ENCODE data around the gene SYT2. TPM values are rescaled to one million over a fixed set of nuclear protein-coding genes. Genes with fewer than 3 reads are reported as not detected.
"Not testable (repeated sequence)": the region's sequence is repeated elsewhere in the genome, so short reads cannot be mapped to it uniquely, and the experiment has no call there.

Gene SYT2
- total and polyA plus RNA-seq, 2 donors (not counting 1 experiment from before 2014, with no cell fraction given), result 0.03 TPM; not detected in 1

DNA sequence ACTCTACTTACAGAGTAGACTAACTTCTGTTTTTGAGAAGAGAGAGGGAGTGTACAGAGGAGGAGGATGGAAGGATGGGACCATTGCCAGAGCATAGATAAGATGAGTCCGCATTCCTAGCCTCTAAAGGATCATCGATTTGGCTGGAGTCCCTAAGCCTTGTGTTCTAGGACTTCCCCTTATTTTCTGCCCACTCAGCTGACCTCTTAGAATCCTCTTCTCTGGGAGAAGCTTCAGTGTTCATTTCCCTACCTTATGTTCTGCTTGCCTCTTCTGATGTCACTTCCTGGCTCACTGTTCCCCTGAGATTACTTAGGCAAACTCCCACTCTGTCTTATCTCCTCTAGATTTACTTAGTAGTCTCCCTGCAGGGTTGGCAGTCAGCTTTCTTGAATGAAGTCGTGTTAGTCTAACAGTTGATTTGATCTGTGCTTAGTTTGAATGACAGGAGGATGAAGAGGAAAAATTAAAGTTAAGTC is 156.7 kb downstream of the SYT2 start:
- Histone ChIP-seq H3K4me2 (ENCODE audit: extremely low read depth, insufficient read depth, low read length) (no peak overlapping the region), H3K27ac (ENCODE audit: insufficient read depth, low read length) (no peak overlapping the region), H3K9me3 (ENCODE audit: control insufficient read depth, insufficient read depth, low read depth, low read length) (no peaks in the 10 kb centered on the region), H2AFZ (ENCODE audit: low read length) (no peak overlapping the region), H3K4me3 (replicated peaks in 1 of 4; ENCODE audit: control extremely low read depth in 1 of 4, insufficient read depth in 1 of 4, low read depth in 3 of 4, low read length in 4 of 4) (no peak overlapping the region), H3K36me3 (ENCODE audit: control insufficient read depth, insufficient read depth, low read length) (no peaks in the 10 kb centered on the region), H4K20me1 (ENCODE audit: control insufficient read depth, extremely low read depth, insufficient read depth, low read length) (no peaks in the 10 kb centered on the region), H3K4me1 (ENCODE audit: control insufficient read depth, extremely low read depth, insufficient read depth, low read length) (no peaks in the 10 kb centered on the region), H3K79me2 (ENCODE audit: control insufficient read depth, insufficient read depth, low read length) (no peaks in the 10 kb centered on the region), H3K27me3 (ENCODE audit: control insufficient read depth, insufficient read depth, low read length) (no peaks in the 10 kb centered on the region), H3K9ac (ENCODE audit: insufficient read depth, low read length) (no peak overlapping the region)
- TF ChIP-seq, protein P1, sequence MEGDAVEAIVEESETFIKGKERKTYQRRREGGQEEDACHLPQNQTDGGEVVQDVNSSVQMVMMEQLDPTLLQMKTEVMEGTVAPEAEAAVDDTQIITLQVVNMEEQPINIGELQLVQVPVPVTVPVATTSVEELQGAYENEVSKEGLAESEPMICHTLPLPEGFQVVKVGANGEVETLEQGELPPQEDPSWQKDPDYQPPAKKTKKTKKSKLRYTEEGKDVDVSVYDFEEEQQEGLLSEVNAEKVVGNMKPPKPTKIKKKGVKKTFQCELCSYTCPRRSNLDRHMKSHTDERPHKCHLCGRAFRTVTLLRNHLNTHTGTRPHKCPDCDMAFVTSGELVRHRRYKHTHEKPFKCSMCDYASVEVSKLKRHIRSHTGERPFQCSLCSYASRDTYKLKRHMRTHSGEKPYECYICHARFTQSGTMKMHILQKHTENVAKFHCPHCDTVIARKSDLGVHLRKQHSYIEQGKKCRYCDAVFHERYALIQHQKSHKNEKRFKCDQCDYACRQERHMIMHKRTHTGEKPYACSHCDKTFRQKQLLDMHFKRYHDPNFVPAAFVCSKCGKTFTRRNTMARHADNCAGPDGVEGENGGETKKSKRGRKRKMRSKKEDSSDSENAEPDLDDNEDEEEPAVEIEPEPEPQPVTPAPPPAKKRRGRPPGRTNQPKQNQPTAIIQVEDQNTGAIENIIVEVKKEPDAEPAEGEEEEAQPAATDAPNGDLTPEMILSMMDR (conservative IDR thresholded peaks at IDR 0.05 in 1 of 2, IDR thresholded peaks at IDR 0.05 in 1 of 2; ENCODE audit: low read depth in 1 of 2, low read length in 2 of 2), result no peak
- no peak for TF ChIP-seq EZH2 (IDR thresholded peaks at IDR 0.05; ENCODE audit: low read length, missing control alignments)
- peak in 1 of 2 donors; percentile 35 for DNase-seq (ENCODE audit: low read depth in 2 of 2)

DNA sequence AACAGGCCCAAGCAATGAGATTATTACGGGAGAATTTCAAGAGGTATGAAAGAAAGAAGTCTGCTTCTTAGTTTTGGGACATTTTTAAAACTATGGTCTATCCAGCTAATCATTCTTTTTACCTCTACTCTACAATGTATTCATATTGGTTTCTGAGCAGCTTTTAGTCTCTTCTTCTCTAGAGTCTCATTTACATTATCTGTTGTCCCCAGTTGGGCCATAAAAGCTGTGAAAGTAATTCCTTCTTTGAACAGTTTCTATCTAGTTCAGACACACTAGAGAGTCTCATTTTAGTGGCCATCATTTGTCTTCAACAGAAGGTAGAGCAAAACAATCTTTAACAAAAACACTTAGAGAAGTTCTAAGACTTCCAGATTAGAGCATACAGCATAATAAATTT is 157.2 kb downstream of the SYT2 start:
- not testable (repeated sequence) for H3K4me2 ChIP-seq (ENCODE audit: extremely low read depth, insufficient read depth, low read length); H3K27me3 ChIP-seq (ENCODE audit: control insufficient read depth, insufficient read depth, low read length); H3K4me1 ChIP-seq (ENCODE audit: control insufficient read depth, extremely low read depth, insufficient read depth, low read length); DNase-seq (ENCODE audit: low read depth in 2 of 2); H3K27ac ChIP-seq (ENCODE audit: insufficient read depth, low read length); H3K36me3 ChIP-seq (ENCODE audit: control insufficient read depth, insufficient read depth, low read length); H3K9me3 ChIP-seq (ENCODE audit: control insufficient read depth, insufficient read depth, low read depth, low read length); H3K79me2 ChIP-seq (ENCODE audit: control insufficient read depth, insufficient read depth, low read length); H3K9ac ChIP-seq (ENCODE audit: insufficient read depth, low read length); H2AFZ ChIP-seq (ENCODE audit: low read length); H4K20me1 ChIP-seq (ENCODE audit: control insufficient read depth, extremely low read depth, insufficient read depth, low read length); H3K4me3 ChIP-seq (replicated peaks in 1 of 4; ENCODE audit: control extremely low read depth in 1 of 4, insufficient read depth in 1 of 4, low read depth in 3 of 4, low read length in 4 of 4)

DNA sequence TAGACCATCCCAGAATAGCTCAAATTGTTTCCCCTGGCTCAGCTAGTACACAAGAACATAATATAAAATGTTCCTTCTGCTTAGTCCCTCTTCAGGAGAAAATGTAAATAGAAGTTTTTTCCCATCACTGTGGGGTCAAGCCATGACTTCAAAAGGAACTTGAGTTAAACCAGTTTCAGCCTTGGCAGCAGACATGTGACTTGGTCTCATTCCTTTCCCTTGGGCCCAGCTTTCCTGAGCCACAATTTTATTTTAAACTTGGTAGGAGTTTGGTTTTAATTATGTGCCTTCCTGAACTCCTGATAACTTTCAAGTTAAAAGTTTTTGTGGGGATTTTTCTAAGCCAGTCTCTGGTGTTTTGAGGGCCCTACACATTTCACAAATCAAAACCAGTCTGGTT is 157.6 kb downstream of the SYT2 start:
- DNase-seq (ENCODE audit: low read depth in 2 of 2); H3K4me1 ChIP-seq (ENCODE audit: control insufficient read depth, extremely low read depth, insufficient read depth, low read length); H3K4me2 ChIP-seq (ENCODE audit: extremely low read depth, insufficient read depth, low read length); H3K79me2 ChIP-seq (ENCODE audit: control insufficient read depth, insufficient read depth, low read length); H3K36me3 ChIP-seq (ENCODE audit: control insufficient read depth, insufficient read depth, low read length); H2AFZ ChIP-seq (ENCODE audit: low read length); H3K9ac ChIP-seq (ENCODE audit: insufficient read depth, low read length); H4K20me1 ChIP-seq (ENCODE audit: control insufficient read depth, extremely low read depth, insufficient read depth, low read length); H3K27me3 ChIP-seq (ENCODE audit: control insufficient read depth, insufficient read depth, low read length); H3K4me3 ChIP-seq (replicated peaks in 1 of 4; ENCODE audit: control extremely low read depth in 1 of 4, insufficient read depth in 1 of 4, low read depth in 3 of 4, low read length in 4 of 4); H3K27ac ChIP-seq (ENCODE audit: insufficient read depth, low read length); H3K9me3 ChIP-seq (ENCODE audit: control insufficient read depth, insufficient read depth, low read depth, low read length): not testable (repeated sequence)

DNA sequence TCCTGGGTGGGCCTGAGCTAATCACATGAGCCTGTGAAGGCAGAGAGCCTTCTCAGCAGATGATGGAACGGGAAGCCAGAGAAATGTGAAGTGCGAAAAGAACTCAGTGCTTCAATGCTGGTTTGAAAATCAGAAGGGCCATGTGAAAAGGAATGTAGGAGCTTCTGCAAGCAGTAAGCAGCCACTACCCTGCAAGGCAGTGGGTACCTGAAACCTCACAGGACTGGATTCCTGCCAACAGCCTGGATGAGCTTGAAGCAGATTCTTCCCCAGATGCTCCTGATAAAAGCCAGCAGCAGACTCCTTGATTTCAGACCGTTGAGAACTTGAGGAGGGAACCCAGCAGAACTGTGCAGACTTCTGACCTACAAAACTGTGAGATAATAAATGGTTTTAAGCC is 158.6 kb downstream of the SYT2 start:
- no peak overlapping the region for H3K4me3 ChIP-seq (replicated peaks in 1 of 4; ENCODE audit: control extremely low read depth in 1 of 4, insufficient read depth in 1 of 4, low read depth in 3 of 4, low read length in 4 of 4)
- H3K79me2 ChIP-seq (ENCODE audit: control insufficient read depth, insufficient read depth, low read length), result no peaks in the 10 kb centered on the region
- H2AFZ ChIP-seq (ENCODE audit: low read length), result no peak overlapping the region
- no peaks in the 10 kb centered on the region for H4K20me1 ChIP-seq (ENCODE audit: control insufficient read depth, extremely low read depth, insufficient read depth, low read length)
- TF ChIP-seq EZH2 (IDR thresholded peaks at IDR 0.05; ENCODE audit: low read length, missing control alignments), result no peak
- TF ChIP-seq, protein P1 (conservative IDR thresholded peaks at IDR 0.05 in 1 of 2, IDR thresholded peaks at IDR 0.05 in 1 of 2; ENCODE audit: low read depth in 1 of 2, low read length in 2 of 2), result no peak
- H3K4me1 ChIP-seq (ENCODE audit: control insufficient read depth, extremely low read depth, insufficient read depth, low read length), result no peaks in the 10 kb centered on the region
- no peak overlapping the region for H3K27ac ChIP-seq (ENCODE audit: insufficient read depth, low read length)
- H3K36me3 ChIP-seq (ENCODE audit: control insufficient read depth, insufficient read depth, low read length), result no peaks in the 10 kb centered on the region
- no peak overlapping the region for H3K4me2 ChIP-seq (ENCODE audit: extremely low read depth, insufficient read depth, low read length)
- no peaks in the 10 kb centered on the region for H3K9me3 ChIP-seq (ENCODE audit: control insufficient read depth, insufficient read depth, low read depth, low read length)
- H3K9ac ChIP-seq (ENCODE audit: insufficient read depth, low read length), result no peak overlapping the region
- DNase-seq (ENCODE audit: low read depth in 2 of 2), result no peak
- H3K27me3 ChIP-seq (ENCODE audit: control insufficient read depth, insufficient read depth, low read length), result no peaks in the 10 kb centered on the region

DNA sequence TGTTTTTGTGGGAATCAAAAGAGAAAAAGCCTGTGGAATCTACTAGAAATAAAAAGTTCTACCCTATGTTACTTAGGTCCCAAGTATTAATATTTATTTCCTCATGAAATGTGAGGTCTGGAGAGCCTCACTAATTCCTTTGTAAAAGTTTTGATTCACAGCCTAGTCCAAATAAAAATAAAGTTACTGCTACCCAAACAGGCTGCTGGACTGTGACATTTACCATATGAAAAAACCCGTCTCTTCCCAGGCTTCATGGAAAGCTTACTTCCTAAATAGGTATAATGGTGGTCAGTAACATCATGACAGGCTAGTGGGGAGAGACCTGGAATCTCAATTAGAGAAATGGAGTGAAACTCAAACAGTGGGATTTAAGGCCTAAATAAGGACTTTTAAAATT is 160.2 kb downstream of the SYT2 start:
- H3K9me3 ChIP-seq (ENCODE audit: control insufficient read depth, insufficient read depth, low read depth, low read length); H3K4me1 ChIP-seq (ENCODE audit: control insufficient read depth, extremely low read depth, insufficient read depth, low read length); H3K36me3 ChIP-seq (ENCODE audit: control insufficient read depth, insufficient read depth, low read length); H3K27me3 ChIP-seq (ENCODE audit: control insufficient read depth, insufficient read depth, low read length); H4K20me1 ChIP-seq (ENCODE audit: control insufficient read depth, extremely low read depth, insufficient read depth, low read length); H3K27ac ChIP-seq (ENCODE audit: insufficient read depth, low read length); H3K4me3 ChIP-seq (replicated peaks in 1 of 4; ENCODE audit: control extremely low read depth in 1 of 4, insufficient read depth in 1 of 4, low read depth in 3 of 4, low read length in 4 of 4); H3K4me2 ChIP-seq (ENCODE audit: extremely low read depth, insufficient read depth, low read length); H3K9ac ChIP-seq (ENCODE audit: insufficient read depth, low read length); DNase-seq (ENCODE audit: low read depth in 2 of 2); H3K79me2 ChIP-seq (ENCODE audit: control insufficient read depth, insufficient read depth, low read length); H2AFZ ChIP-seq (ENCODE audit: low read length): not testable (repeated sequence)
